Iris pigment epithelial cell (primary cell): ENCODE data around the gene WDR64.

Source experiments
- DNase-seq: peaks from one replicate; pipeline ENCODE4 v3.0.0-alpha.2; 2011; ENCODE audit warnings: low read depth

Gene WDR64

DNA sequence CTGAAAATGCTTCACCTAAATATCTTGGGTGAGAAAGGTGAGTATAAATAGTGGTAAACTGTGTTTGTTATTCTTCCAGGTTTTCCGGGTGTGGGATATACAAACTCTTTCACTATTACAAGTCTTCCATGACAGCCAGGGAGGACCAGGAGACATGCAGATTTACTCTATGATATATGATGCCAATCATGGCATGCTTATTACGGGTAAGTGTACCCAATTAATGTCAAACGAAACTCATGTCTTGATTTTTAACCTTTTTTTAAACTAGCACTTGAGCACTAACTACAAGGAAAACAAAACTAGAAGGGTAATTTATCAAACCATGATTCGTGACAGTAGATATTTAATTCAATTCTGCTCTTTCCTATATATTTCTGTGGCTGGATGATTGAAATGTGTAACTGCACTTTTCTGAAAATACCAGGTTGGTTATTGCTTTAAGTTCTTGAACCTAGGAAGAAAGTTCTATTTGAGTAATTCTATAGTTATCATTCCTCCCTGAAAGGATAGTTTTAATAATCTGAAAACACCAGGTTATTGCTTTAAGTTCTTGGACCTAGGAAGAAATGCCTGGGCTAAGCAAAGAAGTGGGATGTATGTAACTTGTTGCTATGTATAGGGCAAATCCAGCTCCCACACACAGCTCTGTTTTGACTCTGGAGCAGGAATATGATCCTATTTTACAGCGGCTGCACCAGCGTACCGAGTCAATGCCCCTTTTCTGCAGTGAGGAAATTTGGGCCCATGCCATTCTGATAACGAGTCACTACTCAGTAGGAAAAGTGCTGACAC is 86.4 kb downstream of the WDR64 start:
- no peak for DNase-seq

DNA sequence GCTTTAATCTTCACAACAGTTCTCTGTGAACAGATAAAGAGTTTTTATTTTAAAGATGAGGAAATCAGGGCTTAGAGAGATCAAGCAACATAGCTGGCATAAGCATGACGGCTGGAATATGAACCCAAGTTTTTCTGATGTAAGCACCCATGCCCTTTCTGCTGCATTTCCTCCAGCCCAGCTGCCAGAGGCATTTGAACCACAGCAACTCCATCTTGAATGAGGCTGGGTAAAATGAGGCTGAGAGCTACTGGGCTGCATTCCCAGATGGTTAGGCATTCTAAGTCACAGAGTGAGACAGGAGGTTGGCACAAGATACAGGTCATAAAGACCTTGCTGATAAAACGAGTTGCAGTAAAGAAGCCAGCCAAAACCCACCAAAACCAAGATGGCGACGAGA is 90.0 kb downstream of the WDR64 start:
- DNase-seq: no peak

DNA sequence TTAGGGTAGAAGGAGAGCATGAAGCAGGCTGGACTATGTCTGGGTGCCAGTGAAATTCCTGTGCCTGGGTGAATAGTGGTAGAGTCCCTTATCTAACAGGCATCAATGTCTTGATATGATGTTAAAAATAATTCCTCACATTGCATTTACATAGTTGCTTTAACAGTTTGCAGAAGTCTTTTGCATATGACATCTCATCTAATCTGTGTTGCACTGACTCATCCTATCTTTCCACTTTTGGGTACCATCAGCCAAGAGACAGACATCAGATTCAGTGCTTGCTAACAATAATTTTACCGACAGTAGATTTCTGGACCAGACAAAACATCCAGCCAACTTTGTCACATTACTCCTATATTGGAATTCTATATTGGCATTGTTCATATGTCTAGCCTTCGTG is 92.5 kb downstream of the WDR64 start:
- no peak for DNase-seq

DNA sequence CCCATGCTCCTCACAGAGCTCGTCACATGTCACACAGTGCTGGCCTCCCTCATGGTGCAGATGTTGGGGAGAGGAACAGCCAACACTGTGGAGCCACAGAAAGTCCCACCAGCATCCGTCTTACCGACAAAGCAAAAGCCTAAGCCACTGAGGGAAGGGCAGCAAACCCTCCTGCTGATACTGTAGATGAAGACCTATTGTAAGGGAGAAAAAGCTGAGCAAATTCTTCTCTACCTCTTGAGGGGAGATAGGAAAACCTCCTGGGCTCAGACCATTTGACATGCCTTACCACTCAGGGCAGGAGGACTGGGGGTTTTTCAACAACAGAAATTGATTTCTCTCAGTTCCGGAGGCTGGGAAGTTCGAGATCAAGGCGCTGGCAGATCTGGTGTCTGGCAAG is 95.9 kb downstream of the WDR64 start:
- no peak for DNase-seq

DNA sequence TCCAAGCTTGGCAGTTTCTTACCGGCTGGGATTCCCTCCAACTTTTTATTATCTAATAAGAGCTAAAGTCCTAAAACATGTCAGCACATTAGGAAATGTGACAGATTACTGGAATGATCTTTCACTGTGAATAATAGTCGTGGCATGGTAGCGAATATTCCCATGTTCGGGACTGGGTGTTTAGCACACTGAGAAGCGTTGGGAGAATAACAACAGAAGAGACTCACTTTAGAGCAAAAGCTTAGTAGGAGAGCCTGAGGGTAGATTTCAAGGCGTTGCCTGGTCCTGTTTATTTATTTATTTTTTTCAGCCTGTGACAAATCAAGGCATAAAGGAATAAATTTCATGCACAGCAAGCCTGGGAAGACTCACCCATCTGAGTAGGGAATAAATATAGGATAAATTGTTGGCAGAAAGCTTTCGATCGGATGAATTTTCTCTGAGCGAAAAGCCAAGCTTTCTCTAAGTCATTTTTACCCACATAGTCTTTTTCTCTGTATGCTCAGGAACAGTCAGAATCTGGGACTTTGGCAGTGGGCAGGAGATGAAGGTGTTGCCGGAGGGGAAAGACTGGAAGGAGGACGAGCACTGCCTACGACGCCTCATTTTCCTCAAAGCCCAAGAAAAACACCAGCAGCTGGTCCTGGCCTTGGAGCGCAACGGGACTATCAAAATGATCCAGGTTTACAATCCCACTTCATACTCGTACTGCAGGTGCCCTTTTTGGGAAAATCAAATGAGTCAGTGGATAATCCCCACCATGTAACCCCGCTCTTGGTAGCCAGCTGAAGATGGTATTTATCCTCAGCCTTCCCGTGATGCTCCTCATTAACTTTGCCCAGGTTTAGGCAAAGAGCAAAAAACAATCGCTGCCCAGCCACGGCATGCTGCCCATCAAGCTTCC is 97.2 kb downstream of the WDR64 start:
- peak; percentile 45 for DNase-seq

DNA sequence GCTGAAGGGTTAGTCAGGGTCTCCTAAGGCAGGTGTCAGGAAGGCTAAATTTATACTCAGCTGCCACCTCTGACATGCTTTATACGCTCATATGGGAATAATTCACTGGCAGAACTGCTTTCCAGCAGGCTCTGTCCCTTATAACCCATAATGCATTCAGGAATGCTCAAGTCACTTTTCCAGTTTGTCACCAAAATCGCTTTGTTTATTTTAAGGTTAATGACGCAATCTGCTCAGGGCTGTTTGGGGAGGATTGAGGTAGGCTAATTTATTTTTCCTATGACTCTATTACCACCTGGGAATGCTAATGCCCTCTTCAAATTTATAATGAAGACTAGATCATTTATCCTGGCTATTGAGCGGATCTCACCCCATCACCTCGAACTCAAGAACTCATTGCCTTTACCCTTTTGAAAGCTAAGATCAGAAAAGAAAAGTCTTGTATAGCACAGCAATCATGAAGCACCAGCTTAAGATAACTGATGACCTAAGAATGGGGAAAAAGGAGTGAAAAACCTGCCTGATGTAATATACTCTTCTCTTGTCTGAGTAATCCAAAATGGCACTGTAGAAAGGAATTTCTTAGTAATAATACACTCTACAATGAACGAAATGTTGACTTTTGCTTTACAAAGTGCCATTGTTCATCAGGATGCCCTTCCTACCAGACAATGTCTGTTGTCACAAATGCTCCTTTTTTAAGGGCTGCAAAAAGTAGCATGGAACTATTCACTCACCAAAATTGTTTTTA is 98.0 kb downstream of the WDR64 start:
- no peak for DNase-seq

DNA sequence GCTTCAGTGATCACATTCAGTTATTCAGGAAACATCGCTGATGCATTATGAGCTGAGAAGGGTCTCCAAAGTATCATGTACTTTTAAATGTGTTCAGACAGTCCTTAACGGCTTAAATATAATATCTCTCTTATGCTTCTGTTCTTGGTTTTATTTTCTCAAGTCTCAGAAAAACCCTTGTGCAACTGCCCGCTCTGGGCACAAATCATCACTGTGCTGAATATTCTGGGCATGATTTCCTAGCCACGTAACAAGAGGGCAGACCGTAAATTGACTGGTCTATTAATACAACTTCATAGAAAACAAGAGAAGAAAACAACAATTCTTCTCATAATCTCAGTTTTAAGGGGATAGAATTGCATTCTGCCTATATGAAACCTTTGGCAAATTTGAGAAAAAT is 99.4 kb downstream of the WDR64 start:
- DNase-seq: no peak

DNA sequence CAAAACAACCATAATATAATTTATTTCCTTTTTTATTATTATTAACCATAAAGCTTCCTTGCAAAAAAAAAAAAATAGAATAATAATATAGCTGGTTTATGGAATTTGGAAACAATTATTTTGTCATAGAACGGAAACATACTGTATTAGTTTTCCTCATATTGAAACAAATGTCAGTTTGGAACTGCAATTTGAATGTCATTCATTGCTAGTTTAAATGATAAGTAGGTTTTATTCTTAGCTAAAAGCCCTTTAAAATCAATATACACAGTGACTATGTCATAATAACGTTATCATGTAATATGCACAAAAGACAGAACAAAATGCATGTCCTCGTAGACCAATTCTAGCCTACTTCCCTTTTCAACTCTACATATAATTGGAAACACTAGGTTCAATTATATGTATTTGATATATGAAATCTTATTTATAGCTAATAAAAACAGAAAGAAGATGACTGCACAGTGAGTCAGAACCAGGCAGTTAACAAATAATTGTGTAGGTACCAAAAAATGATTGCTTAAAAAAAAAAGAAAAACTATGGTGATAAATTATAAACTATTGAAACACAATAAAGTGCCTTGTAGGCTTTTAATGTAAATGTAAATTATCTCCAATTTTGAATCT is 110.7 kb downstream of the WDR64 start:
- DNase-seq: peak; percentile 21

DNA sequence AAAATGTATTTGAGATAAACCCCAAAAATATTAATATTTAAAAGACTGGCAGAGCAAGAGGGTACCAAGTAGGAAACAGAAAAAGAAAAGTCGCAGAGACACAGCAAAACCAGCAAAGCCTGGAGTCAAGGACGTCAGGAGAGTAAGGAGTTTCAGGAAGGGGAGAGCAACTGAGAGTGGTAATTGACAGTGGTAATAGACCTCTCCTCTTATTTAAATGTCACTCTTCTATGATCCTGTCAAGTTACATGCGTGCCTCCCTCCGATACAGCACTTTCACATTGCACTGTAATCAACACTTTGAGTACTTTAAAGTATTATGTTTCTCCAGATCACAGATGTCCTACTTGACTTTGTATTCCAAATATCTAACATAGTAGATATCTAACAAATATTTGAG is 113.3 kb downstream of the WDR64 start:
- no peak for DNase-seq

DNA sequence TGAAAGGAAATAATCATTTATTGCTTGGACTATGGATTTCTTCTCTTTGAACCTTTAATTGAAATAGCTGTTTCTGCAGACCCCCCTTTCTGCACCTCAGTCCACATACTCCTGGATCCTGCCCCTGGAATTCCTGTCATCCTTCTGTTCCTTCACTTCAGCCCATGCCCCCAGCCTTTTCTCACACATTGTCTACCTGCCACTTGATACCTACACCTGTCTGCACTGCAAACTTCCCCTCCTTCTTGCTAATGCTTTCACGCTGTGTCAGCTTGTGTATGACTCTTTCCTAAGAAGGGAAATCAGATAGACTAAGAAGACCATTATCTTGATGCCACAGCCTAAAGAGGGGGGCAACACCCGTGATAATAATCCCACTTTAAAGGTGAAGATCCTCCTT is 115.7 kb downstream of the WDR64 start:
- DNase-seq: no peak

DNA sequence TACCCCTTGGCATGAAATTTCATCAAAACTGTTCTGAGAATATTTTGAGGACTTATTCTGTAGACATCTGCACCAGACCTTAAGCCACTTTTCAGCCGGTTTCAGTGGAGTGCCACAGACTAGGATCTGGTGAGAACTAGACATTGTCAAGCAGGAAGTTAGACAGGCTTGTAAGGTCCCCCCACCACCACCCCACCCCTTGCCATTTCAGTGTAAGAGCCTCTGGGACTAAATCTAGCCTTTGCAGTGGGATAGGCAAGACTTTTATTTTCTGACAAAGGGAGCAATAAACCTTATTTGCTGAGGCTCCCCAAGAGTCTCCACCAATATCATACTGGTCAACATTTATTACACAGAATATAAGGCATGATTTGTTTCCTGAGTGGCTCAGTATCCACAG is 118.0 kb downstream of the WDR64 start:
- DNase-seq: no peak

DNA sequence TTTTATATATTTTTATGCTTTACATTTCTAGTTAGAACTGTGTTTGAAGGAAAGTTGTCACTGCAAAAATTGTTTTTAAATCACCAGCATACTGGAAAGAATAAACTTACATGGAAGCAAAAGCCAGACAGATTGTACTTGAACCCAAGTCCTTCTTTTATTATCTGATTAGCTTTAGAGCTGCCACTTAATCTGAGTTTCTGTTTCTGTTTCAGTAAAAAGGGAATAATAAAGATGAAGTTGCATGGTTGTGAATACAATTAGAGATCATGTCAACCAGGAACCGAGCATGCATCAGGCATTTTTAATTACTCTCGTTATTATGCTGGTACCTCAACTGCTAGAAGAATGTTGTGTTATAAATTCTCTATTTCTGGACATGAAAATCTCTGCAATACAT is 119.0 kb downstream of the WDR64 start:
- DNase-seq: no peak

DNA sequence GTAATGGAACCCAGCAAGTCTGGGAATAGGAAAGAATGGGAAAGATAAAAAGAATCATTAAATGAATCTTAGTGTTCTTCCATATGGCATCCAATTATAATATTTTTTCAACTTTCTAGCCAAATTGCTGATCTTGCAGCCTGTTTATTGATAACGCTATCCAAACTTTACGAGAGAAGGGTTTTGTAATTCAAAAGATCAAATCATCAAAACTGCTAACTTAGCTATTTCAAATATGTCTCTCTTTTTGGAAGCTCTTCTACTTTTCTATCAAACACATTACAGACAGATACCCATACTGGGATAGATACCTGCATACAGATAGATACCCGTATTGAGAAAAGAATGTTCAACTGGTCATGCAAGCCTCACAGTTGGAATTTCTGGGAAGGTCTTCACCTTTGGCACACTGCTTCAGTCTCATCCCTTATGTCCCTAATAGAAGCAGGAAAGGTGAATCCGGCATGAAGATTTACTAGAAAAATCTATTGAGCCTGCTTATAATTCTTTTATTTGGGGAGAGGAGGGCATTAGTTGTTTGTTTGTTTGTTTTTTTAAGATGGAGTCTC is 120.9 kb downstream of the WDR64 start:
- DNase-seq: no peak

DNA sequence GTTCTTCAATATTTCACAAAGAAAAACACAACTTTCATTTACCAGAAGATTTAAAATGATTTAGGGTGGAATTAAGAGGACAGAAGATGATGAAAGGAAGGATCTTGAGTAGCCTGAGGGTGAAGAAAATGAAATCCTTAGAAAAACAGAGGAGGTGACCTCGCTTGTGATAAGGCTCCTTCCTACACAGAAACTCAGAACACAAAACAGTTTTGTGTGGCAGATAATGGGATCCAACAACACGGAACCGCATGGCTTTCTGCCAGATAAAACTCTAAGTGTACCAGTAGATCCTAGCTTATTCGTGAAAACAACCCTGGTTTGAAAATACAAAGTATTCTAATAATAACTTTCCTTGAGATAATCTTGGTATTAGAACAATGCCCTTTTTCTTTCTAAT is 121.9 kb downstream of the WDR64 start:
- DNase-seq: peak; percentile 30

DNA sequence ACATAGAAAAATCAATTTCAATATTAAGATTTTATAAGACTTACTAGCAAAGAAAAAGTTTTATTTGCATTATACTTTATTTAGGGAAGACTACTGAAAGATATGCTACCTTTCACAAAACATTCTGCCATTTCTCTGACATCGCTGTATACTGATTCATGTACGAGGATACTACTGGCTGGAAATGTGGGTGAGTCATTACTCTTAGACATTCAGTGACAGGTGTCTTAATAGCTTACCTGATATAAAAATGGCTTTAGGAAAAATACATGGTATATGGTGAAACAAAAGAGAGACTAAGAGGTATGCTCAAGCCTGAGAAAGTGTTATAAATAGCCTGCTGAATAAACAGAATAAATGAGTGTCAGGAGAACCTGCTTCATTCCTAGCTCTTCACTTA is 122.9 kb downstream of the WDR64 start:
- DNase-seq: no peak

DNA sequence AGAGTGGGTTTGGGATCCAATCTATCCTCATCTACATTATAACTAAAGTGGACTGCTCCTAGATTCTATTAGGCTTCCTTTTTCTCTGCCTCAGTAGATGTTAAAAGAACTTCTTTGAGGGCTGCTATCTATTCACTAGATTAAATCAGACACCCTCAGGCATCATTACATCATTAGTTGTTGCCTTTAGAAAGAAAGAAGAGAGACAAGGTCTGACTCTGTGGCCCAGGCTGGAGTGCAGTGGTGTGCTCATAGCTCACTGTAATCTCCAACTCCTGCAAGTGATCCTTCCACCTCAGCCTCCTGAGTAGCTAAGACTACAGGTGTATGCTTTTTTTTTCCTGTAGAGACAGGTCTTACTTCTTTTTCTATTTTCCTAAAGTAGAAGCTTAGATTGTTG is 124.8 kb downstream of the WDR64 start:
- no peak for DNase-seq

DNA sequence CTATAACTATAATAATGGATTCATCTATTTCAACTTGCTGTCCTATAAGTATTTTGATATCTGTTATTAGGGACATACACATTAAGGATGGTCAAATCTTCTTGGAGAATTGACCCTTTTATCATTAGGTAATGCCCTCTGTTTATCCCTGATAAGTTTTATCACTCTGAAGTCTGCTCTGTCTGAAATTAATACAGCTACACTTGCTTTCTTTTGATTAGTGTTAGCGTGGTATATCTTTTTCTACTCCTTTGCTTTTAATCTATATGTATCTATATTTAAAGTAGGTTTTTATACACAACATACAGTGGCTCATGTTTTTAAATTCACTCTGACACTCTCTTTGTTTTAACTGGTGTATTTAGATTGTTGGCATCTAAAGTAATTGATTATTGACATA is 126.0 kb downstream of the WDR64 start:
- no peak for DNase-seq

DNA sequence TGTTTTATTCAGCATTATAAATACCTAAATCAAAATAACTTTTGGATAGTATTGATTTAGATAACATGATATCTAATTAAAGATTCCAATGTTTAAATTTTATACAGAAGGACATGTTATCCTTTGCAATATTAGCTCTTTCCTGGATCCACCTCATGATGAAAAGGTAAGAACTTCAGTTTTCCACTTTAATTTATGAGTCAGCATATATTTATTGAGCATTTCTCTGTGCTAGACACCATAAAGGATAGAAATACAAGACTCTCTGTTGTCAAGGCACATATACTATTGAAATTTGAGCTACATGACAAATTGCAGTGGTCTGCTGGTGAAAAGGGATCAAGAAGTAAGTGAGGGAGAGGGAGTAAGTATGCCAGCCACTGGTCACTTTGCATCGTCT is 127.8 kb downstream of the WDR64 start:
- no peak for DNase-seq

DNA sequence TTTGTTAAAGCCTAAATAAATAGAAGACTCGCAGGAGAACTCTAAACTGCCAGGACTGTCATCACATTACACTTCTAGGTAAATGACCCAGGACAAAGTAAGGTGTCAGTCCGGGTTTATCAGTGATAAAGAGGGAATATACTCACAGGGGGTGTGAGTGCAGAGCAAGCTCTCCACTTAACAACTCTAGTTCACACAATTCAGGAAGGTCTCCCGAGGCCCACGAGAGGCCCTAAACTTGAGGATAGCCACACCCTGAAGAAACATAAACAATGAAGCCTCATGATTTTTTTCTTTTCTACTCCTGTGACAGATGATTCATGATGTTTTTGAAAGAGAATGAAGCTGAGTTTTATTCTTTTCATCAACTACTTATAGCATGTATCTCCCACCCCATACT is 130.3 kb downstream of the WDR64 start:
- peak; percentile 9 for DNase-seq

DNA sequence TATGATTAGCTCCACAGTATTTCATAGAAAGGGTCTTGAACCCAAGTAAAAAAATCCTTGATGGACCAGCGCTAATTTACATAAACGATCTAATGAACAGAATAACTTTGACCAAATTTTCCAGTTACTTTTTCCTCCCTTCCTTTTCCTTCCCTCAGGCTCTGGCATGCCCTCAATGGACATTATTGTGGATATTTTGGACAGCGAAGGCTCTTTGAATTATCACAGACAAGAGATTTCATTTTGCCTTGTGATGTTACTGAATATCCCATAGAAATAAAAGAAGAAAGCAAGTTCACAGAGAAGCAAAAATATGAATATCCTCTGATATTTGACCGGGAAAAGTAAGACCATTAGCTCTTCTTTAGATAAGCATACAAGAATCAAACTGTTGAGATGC is 135.6 kb downstream of the WDR64 start:
- no peak for DNase-seq

DNA sequence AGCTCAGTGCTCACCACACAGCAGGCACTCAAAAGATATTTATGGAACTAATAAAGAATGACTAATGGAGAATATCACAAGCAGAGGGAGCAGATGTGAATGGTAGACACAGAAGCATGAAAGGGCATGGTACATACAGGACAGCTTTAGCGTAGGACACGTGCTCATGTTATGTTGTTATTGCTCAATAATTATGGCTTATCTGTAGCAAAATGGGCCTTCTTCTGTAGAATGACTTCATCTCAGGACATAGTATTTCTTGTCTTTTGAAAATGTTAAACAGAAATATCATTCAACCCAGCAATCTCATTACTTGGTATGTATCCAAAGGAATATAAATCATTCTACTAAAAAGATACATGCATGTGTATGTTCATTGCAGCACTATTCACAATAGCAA is 137.0 kb downstream of the WDR64 start:
- no peak for DNase-seq

DNA sequence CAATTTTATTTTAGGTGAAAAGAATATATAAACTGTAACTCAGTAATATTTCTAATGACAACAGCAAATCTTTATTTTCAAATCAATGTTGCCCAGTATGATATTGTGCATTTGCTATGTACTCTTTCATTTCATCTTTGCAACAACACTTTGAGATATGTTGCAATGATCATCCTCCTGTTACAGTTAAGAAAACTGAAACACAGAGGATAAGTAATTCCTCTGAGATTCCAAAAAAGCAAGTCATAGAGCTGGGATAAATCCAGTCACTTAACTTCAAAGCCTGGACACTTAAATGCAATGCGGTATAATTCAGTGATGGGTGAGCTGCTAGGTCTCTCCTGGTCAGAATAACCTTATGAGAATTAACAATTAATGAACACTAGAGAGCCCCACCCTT is 147.3 kb downstream of the WDR64 start:
- peak; percentile 71 for DNase-seq
